H9 (cell line): ENCODE measurements around the gene CA11. TPM values are rescaled to one million over a fixed set of nuclear protein-coding genes. Genes with fewer than 3 reads are reported as not detected.

Experiments used
- DNase-seq: peaks from one replicate; pipeline ENCODE4 v3.0.0-alpha.2; 2017
- H2AFZ ChIP-seq: one replicate; pipeline ENCODE4 v1.6.1; 2013; ENCODE audit warnings: mild to moderate bottlenecking, low read length, control low read depth, moderate library complexity
- H2AK5ac ChIP-seq: 2 replicates; pipeline ENCODE4 v1.6.1; 2013; ENCODE audit warnings: low read length, control low read depth, mixed read lengths; ENCODE audit not compliant: insufficient read length
- H2BK120ac ChIP-seq: one replicate; pipeline ENCODE4 v1.6.1; 2013; ENCODE audit warnings: low read depth, mild to moderate bottlenecking, low read length, control low read depth, inconsistent platforms; ENCODE audit not compliant: poor library complexity, severe bottlenecking
- H2BK12ac ChIP-seq: 2 replicates; pipeline ENCODE4 v1.6.1; 2013; ENCODE audit warnings: low read length, control low read depth, mixed read lengths, low read depth; ENCODE audit not compliant: insufficient read length
- H2BK15ac ChIP-seq: 2 replicates; pipeline ENCODE4 v1.6.1; 2013; ENCODE audit warnings: low read depth, low read length, control low read depth
- H2BK20ac ChIP-seq: one replicate; pipeline ENCODE4 v1.6.1; 2013; ENCODE audit warnings: low read depth, mild to moderate bottlenecking, low read length, control low read depth, inconsistent platforms; ENCODE audit not compliant: poor library complexity, severe bottlenecking
- H2BK5ac ChIP-seq: 2 replicates; pipeline ENCODE4 v1.6.1; 2013; ENCODE audit warnings: low read length, control low read depth, mixed read lengths; ENCODE audit not compliant: insufficient read length
- H3K14ac ChIP-seq: 2 replicates; pipeline ENCODE4 v1.6.1; 2013; ENCODE audit warnings: low read length, control low read depth; ENCODE audit not compliant: insufficient read depth
- H3K18ac ChIP-seq: 2 replicates; pipeline ENCODE4 v1.6.1; 2013; ENCODE audit warnings: low read depth, mild to moderate bottlenecking, mixed read lengths, low read length, control low read depth; ENCODE audit not compliant: insufficient read length
- H3K23ac ChIP-seq: 2 replicates; pipeline ENCODE4 v1.6.1; 2013; ENCODE audit warnings: low read length, control low read depth, mixed read lengths, low read depth; ENCODE audit not compliant: insufficient read length
- H3K23me2 ChIP-seq: 2 replicates; pipeline ENCODE4 v1.6.1; 2013; ENCODE audit warnings: low read depth, mild to moderate bottlenecking, mixed read lengths, low read length, control low read depth; ENCODE audit not compliant: insufficient read length, poor library complexity, severe bottlenecking
- H3K27ac ChIP-seq: 2 replicates; pipeline ENCODE4 v1.5.1; 2013; ENCODE audit warnings: low read length, control low read depth, mixed read lengths, low read depth; ENCODE audit not compliant: insufficient read length
- H3K27me3 ChIP-seq: 2 replicates; pipeline ENCODE4 v1.6.1; 2013; ENCODE audit warnings: low read length, control low read depth, inconsistent platforms; ENCODE audit not compliant: insufficient read depth
- H3K4ac ChIP-seq: 2 replicates; pipeline ENCODE4 v1.6.1; 2013; ENCODE audit warnings: low read depth, mild to moderate bottlenecking, control low read depth, inconsistent platforms, low read length, moderate library complexity
- H3K4me1 ChIP-seq: 2 replicates; pipeline ENCODE4 v1.6.1; 2013; ENCODE audit warnings: low read length, control low read depth, inconsistent platforms; ENCODE audit not compliant: insufficient read depth
- H3K4me2 ChIP-seq: 2 replicates; pipeline ENCODE4 v1.6.1; 2013; ENCODE audit warnings: low read length, control low read depth, mixed read lengths; ENCODE audit not compliant: insufficient read length, insufficient read depth
- H3K56ac ChIP-seq: 2 replicates; pipeline ENCODE4 v1.6.1; 2013; ENCODE audit warnings: low read depth, mild to moderate bottlenecking, mixed read lengths, low read length, control low read depth; ENCODE audit not compliant: insufficient read length
- H3K79me1 ChIP-seq: 2 replicates; pipeline ENCODE4 v1.6.1; 2013; ENCODE audit warnings: low read depth, mild to moderate bottlenecking, moderate library complexity, low read length, control low read depth, inconsistent platforms; ENCODE audit not compliant: insufficient read depth, poor library complexity, severe bottlenecking
- H3K79me2 ChIP-seq: 2 replicates; pipeline ENCODE4 v1.6.1; 2013; ENCODE audit warnings: low read length, control low read depth, inconsistent platforms; ENCODE audit not compliant: insufficient read depth
- H3K9ac ChIP-seq: 2 replicates; pipeline ENCODE4 v1.6.1; 2013; ENCODE audit warnings: low read length, control low read depth, mixed read lengths; ENCODE audit not compliant: insufficient read length; ENCODE audit errors: extremely low read depth
- H3K9me3 ChIP-seq: one replicate; pipeline ENCODE4 v1.6.1; 2013; ENCODE audit warnings: low read depth, low read length, inconsistent platforms; ENCODE audit not compliant: control insufficient read depth
- H3T11ph ChIP-seq: one replicate; pipeline ENCODE4 v1.6.1; 2013; ENCODE audit warnings: mild to moderate bottlenecking, low read length, control low read depth, inconsistent platforms
- H4K20me1 ChIP-seq: one replicate; pipeline ENCODE4 v1.6.1; 2013; ENCODE audit not compliant: control insufficient read depth, insufficient read length, insufficient read depth
- H4K5ac ChIP-seq: 2 replicates; pipeline ENCODE4 v1.6.1; 2013; ENCODE audit warnings: low read depth, mild to moderate bottlenecking, mixed read lengths, low read length, control low read depth; ENCODE audit not compliant: insufficient read length
- H4K8ac ChIP-seq: replicated peaks from 2 replicates; pipeline ENCODE4 v1.6.1; 2013; ENCODE audit warnings: low read length, control low read depth, mixed read lengths, low read depth; ENCODE audit not compliant: insufficient read length
- H4K91ac ChIP-seq: 2 replicates; pipeline ENCODE4 v1.6.1; 2013; ENCODE audit warnings: low read depth, mild to moderate bottlenecking, moderate library complexity, mixed read lengths, low read length, control low read depth; ENCODE audit not compliant: insufficient read length
- H3K27ac Mint-ChIP-seq, 3 experiments: 2 replicates in 2 of 3; 3 replicates in 1 of 3; pipeline ENCODE4 v1.8.0; 2020 to 2021; ENCODE audit warnings: mixed read lengths in 3 of 3, mild to moderate bottlenecking in 1 of 3, moderate library complexity in 1 of 3
- H3K27me3 Mint-ChIP-seq: 2 replicates; pipeline ENCODE4 v1.8.0; 2021; ENCODE audit warnings: low read depth, mild to moderate bottlenecking, moderate library complexity, mixed read lengths
- H3K36me3 Mint-ChIP-seq, 3 experiments: 2 replicates in 2 of 3; 3 replicates in 1 of 3; pipeline ENCODE4 v1.8.0; 2020 to 2021; ENCODE audit warnings: low read depth in 3 of 3, mixed read lengths in 3 of 3; ENCODE audit not compliant: insufficient read depth in 1 of 3
- H3K4me1 Mint-ChIP-seq, 2 experiments: 2 replicates each; pipeline ENCODE4 v1.8.0; 2020; ENCODE audit warnings: mixed read lengths in 2 of 2
- H3K4me3 Mint-ChIP-seq, 2 experiments: 2 replicates in 1 of 2; 3 replicates in 1 of 2; pipeline ENCODE4 v1.8.0; 2020 to 2021; ENCODE audit warnings: mild to moderate bottlenecking in 2 of 2, mixed read lengths in 2 of 2, moderate library complexity in 1 of 2
- H3K9me3 Mint-ChIP-seq, 2 experiments: 2 replicates in 1 of 2; 3 replicates in 1 of 2; pipeline ENCODE4 v1.8.0; 2020; ENCODE audit warnings: mild to moderate bottlenecking in 2 of 2, mixed read lengths in 2 of 2, moderate library complexity in 1 of 2
- WGBS: extraction: QIAGEN DNeasy Blood & Tissue Kit; methylation state at CpG from one replicate; pipeline ENCODE4 v1.1.7; 2013; ENCODE audit warnings: missing lambda C conversion rate, low lambda C conversion rate, mixed read lengths; ENCODE audit not compliant: insufficient read length; ENCODE audit errors: extremely low coverage; 5-methylcytosine and 5-hydroxymethylcytosine counted together
- total RNA-seq: library from RNA; stranded (reverse); gene quantifications from 2 replicates; pipeline ENCODE4 v1.2.1, GENCODE V29; 2021
- TF ChIP-seq, protein P1 (sequence below): fragments of 200-600 bp; sonication (generic); conservative IDR thresholded peaks from 3 replicates; pipeline ENCODE4 v1.8.0; 2021; ENCODE audit warnings: antibody characterized with exemption, mild to moderate bottlenecking

CA11 gene
- total RNA-seq, 1 experiment from 2014 or later: 107 TPM

DNA sequence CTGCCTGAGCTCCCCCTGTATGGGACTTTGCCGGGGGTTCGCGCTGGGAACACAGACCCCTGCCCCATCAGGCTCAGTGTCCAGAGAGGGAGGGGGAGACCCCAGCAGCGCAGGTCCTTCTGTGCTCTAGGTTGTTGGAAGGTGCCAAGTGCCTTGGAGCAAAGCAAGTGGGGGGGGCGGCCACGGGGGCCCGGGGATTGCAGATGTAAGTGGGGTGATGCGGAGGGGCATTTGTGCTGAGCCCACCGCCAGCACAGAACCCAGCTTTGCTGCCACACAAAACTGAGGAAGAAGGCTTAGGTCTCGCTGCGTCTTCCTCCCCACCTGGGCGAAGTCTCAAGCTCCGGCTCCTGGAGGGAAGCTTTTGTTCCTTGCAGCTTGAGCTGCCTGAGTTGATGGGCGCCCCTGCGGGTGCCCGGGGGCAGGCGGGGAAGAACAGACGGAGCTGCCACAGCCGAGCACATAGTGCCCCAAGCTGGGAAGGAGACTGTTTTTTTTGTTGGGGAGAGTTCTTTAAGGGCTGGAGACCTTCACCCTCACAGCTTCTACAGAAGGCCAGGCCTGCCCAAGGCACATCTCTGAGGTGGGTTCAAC lies 28.3 kb upstream of the CA11 start:
- Histone ChIP-seq H3K27me3 (no peaks in the 10 kb centered on the region), H3K79me2 (no peaks in the 10 kb centered on the region), H3K9me3 (no peaks in the 10 kb centered on the region), H3K14ac (no peak overlapping the region), H2AFZ (no peak overlapping the region), H2BK12ac (no peak overlapping the region), H4K91ac (no peak overlapping the region), H3K56ac (no peak overlapping the region), H3K79me1 (no peaks in the 10 kb centered on the region), H4K5ac (no peak overlapping the region), H2BK120ac (no peak overlapping the region), H2BK5ac (no peak overlapping the region), H3K4me2 (no peak overlapping the region), H3K4ac (no peak overlapping the region), H4K20me1 (no peaks in the 10 kb centered on the region), H2BK15ac (no peak overlapping the region), H2BK20ac (no peak overlapping the region), H3T11ph (no peak overlapping the region), H3K27ac (no peak overlapping the region), H3K23me2 (no peaks in the 10 kb centered on the region), H3K4me1 (no peaks in the 10 kb centered on the region; the same call in 1 of the 2 replicates), H2AK5ac (no peak overlapping the region), H3K18ac (no peak overlapping the region), H4K8ac (no peak overlapping the region), H3K9ac (no peak overlapping the region), H3K23ac (no peak overlapping the region)
- Mint-ChIP-seq H3K36me3 (peaks cover 0 to 8% (median 7%) of the 10 kb centered on the region in 3 experiments; a peak in 5 of 7 replicates), H3K27me3 (peaks cover 6% of the 10 kb centered on the region), H3K9me3 (peaks cover 7 to 8% of the 10 kb centered on the region in 2 experiments), H3K27ac (peak overlapping the region in 2 of 3 experiments; percentile 39 to 55; a peak in 2 of 7 replicates), H3K4me1 (peaks cover 29 to 35% of the 10 kb centered on the region in 2 experiments), H3K4me3 (peak overlapping the region; percentile 29 to 60)
- DNase-seq: peak; percentile 65
- TF ChIP-seq, protein P1, sequence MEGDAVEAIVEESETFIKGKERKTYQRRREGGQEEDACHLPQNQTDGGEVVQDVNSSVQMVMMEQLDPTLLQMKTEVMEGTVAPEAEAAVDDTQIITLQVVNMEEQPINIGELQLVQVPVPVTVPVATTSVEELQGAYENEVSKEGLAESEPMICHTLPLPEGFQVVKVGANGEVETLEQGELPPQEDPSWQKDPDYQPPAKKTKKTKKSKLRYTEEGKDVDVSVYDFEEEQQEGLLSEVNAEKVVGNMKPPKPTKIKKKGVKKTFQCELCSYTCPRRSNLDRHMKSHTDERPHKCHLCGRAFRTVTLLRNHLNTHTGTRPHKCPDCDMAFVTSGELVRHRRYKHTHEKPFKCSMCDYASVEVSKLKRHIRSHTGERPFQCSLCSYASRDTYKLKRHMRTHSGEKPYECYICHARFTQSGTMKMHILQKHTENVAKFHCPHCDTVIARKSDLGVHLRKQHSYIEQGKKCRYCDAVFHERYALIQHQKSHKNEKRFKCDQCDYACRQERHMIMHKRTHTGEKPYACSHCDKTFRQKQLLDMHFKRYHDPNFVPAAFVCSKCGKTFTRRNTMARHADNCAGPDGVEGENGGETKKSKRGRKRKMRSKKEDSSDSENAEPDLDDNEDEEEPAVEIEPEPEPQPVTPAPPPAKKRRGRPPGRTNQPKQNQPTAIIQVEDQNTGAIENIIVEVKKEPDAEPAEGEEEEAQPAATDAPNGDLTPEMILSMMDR: no peak
- WGBS: no CpG with 5 or more reads among the region's 19 CpGs
